SK-N-SH (cell line): ENCODE measurements around the gene MORN5. TPM values are rescaled to one million over a fixed set of nuclear protein-coding genes. Genes with fewer than 3 reads are reported as not detected.

Experiments used
- CTCF ChIA-PET: fragments of 300-600, 350-600 bp; formaldehyde crosslinking; extraction: SDS; loops from one replicate; lab custom pipeline; 2021; lab: Yijun Ruan, JAX
- POLR2A ChIA-PET: fragments of 350-600 bp; sonication (Branson Sonifier 250); formaldehyde crosslinking; extraction: SDS; loops from one replicate; lab custom pipeline; 2020; ENCODE audit warnings: antibody characterized with exemption, inconsistent platforms; lab: Yijun Ruan, JAX
- DNase-seq: peaks from one replicate; pipeline ENCODE4 v3.0.0; 2012
- H2AFZ ChIP-seq: fragments of 200-600 bp; sonication (generic); 2 replicates; pipeline ENCODE4 v1.8.1; 2016; ENCODE audit warnings: antibody characterized with exemption, mild to moderate bottlenecking, low read depth
- H3F3A ChIP-seq: fragments of 200-600 bp; sonication (generic); replicated peaks from 2 replicates; pipeline ENCODE3; 2016; ENCODE audit warnings: antibody characterized with exemption, mild to moderate bottlenecking; ENCODE audit not compliant: insufficient read depth
- H3K27ac ChIP-seq, 2 experiments: fragments of 200-500 bp in 1 of 2; fragments of 200-600 bp in 1 of 2; sonication (Bioruptor generic) in 1 of 2; sonication (generic), shearing (Covaris generic) in 1 of 2; 2 replicates each; pipeline versions ENCODE4 v1.5.1 to v1.6.1; 2014 to 2016; ENCODE audit warnings: low read depth in 2 of 2, inconsistent platforms in 1 of 2, low read length in 1 of 2, mild to moderate bottlenecking in 1 of 2, mixed read lengths in 1 of 2
- H3K27me3 ChIP-seq: fragments of 200-600 bp; sonication (generic), shearing (Covaris generic); 2 replicates; pipeline ENCODE4 v1.6.1; 2016; ENCODE audit warnings: mixed run types; ENCODE audit not compliant: insufficient read depth
- H3K36me3 ChIP-seq, 2 experiments: fragments of 200-500 bp in 1 of 2; fragments of 200-600 bp in 1 of 2; sonication (Bioruptor generic) in 1 of 2; sonication (generic) in 1 of 2; replicated peaks in 1 of 2; 2 replicates each; pipeline versions ENCODE3 to v1.5.1; 2014 to 2016; ENCODE audit warnings: low read length in 1 of 2, mild to moderate bottlenecking in 1 of 2; ENCODE audit not compliant: insufficient read depth in 2 of 2, control insufficient read depth in 1 of 2
- H3K4me1 ChIP-seq, 2 experiments: fragments of 200-500 bp in 1 of 2; fragments of 200-600 bp in 1 of 2; sonication (Bioruptor generic) in 1 of 2; sonication (generic), shearing (Covaris generic) in 1 of 2; 2 replicates each; pipeline versions ENCODE4 v1.5.1 to v1.6.1; 2014 to 2016; ENCODE audit warnings: low read depth in 1 of 2, low read length in 1 of 2, mixed run types in 1 of 2; ENCODE audit not compliant: insufficient read depth in 2 of 2, control insufficient read depth in 1 of 2
- H3K4me2 ChIP-seq: fragments of 200-600 bp; sonication (generic), shearing (Covaris generic); 2 replicates; pipeline ENCODE4 v1.6.1; 2017; ENCODE audit warnings: mixed run types
- H3K4me3 ChIP-seq, 2 experiments: fragments of 200-500 bp in 1 of 2; fragments of 200-600 bp in 1 of 2; sonication (Bioruptor generic) in 1 of 2; sonication (generic), shearing (Covaris generic) in 1 of 2; 2 replicates each; pipeline versions ENCODE4 v1.5.1 to v1.8.1; 2014 to 2016; ENCODE audit warnings: low read depth in 2 of 2, inconsistent platforms in 1 of 2, low read length in 1 of 2, mild to moderate bottlenecking in 1 of 2, mixed read lengths in 1 of 2, moderate library complexity in 1 of 2
- H3K79me2 ChIP-seq: fragments of 200-600 bp; sonication (generic); 2 replicates; pipeline ENCODE4 v1.8.1; 2017; ENCODE audit warnings: mild to moderate bottlenecking; ENCODE audit not compliant: insufficient read depth
- H3K9ac ChIP-seq: fragments of 200-600 bp; sonication (generic); 2 replicates; pipeline ENCODE4 v1.6.1; 2017; ENCODE audit warnings: mixed run types
- H3K9me2 ChIP-seq: fragments of 200-600 bp; sonication (generic); 2 replicates; pipeline ENCODE4 v1.6.1; 2017; ENCODE audit warnings: mixed run types
- H3K9me3 ChIP-seq: fragments of 200-600 bp; sonication (generic); 2 replicates; pipeline ENCODE4 v1.6.1; 2017; ENCODE audit warnings: mixed run types, mild to moderate bottlenecking, moderate library complexity
- H4K20me1 ChIP-seq: fragments of 200-600 bp; sonication (generic); 2 replicates; pipeline ENCODE4 v1.6.1; 2017; ENCODE audit warnings: mild to moderate bottlenecking, mixed run types; ENCODE audit not compliant: insufficient read depth
- CTCF ChIP-seq: fragments of 200-600 bp; sonication (generic); IDR thresholded peaks from 2 replicates; pipeline ENCODE4 v1.6.1; 2017; ENCODE audit warnings: antibody characterized with exemption, mild to moderate bottlenecking, moderate library complexity
- EP300 ChIP-seq, 2 experiments: IDR thresholded peaks; 2 replicates each; pipeline versions ENCODE4 v1.4.0 to v1.6.1; 2012; ENCODE audit warnings: borderline replicate concordance in 1 of 2, low read depth in 1 of 2, low read length in 1 of 2
- FOSL2 ChIP-seq: IDR thresholded peaks from 2 replicates; pipeline ENCODE4 v1.4.0; 2012; ENCODE audit warnings: low read depth, mild to moderate bottlenecking, moderate library complexity, borderline replicate concordance
- FOXJ3 ChIP-seq: sonication (generic); formaldehyde crosslinking; IDR thresholded peaks from 2 replicates; pipeline ENCODE4 v1.5.1; 2020; ENCODE audit warnings: mild to moderate bottlenecking, missing genetic modification reagents
- FOXM1 ChIP-seq: IDR thresholded peaks from 2 replicates; pipeline ENCODE4 v1.4.0; 2012; ENCODE audit warnings: low read depth, mild to moderate bottlenecking
- MAX ChIP-seq: IDR thresholded peaks from 2 replicates; pipeline ENCODE4 v1.4.0; 2012; ENCODE audit warnings: low read depth
- MXI1 ChIP-seq: IDR thresholded peaks from 2 replicates; pipeline ENCODE4 v1.6.1; 2012; ENCODE audit warnings: mild to moderate bottlenecking, low read depth, low read length, improper control_type of control experiment
- RAD21 ChIP-seq: IDR thresholded peaks from 2 replicates; pipeline ENCODE4 v1.6.1; 2012; ENCODE audit warnings: mild to moderate bottlenecking, low read length
- RCOR1 ChIP-seq: fragments of 150-350 bp; IDR thresholded peaks from 2 replicates; pipeline ENCODE4 v1.6.1; 2017; ENCODE audit warnings: antibody characterized with exemption, low read length
- REST ChIP-seq: IDR thresholded peaks from 2 replicates; pipeline ENCODE4 v1.6.1; 2012; ENCODE audit warnings: mild to moderate bottlenecking, low read depth, low read length, moderate library complexity
- RXRA ChIP-seq: IDR thresholded peaks from 2 replicates; pipeline ENCODE4 v1.4.0; 2012; ENCODE audit warnings: low read depth, mild to moderate bottlenecking, borderline replicate concordance
- TAF1 ChIP-seq: IDR thresholded peaks from 2 replicates; pipeline ENCODE4 v1.6.1; 2012; ENCODE audit warnings: low read depth, mild to moderate bottlenecking, low read length, moderate library complexity, borderline replicate concordance
- TEAD4 ChIP-seq: IDR thresholded peaks from 2 replicates; pipeline ENCODE4 v1.4.0; 2012; ENCODE audit warnings: mild to moderate bottlenecking, borderline replicate concordance; ENCODE audit not compliant: insufficient read depth
- YY1 ChIP-seq: IDR thresholded peaks from 2 replicates; pipeline ENCODE4 v1.4.0; 2012; ENCODE audit warnings: low read depth, mild to moderate bottlenecking
- WGBS: methylation state at CpG from one replicate; pipeline ENCODE4 v1.1.6; 2017; ENCODE audit warnings: low lambda C conversion rate; 5-methylcytosine and 5-hydroxymethylcytosine counted together
- polyA plus RNA-seq, 3 experiments: library from polyadenylated mRNA; depleted of rRNA; stranded (reverse); fragments of >200 nt; gene quantifications; 2 replicates each; pipeline ENCODE4 v1.2.3, GENCODE V29; 2012

MORN5 gene
- polyA plus RNA-seq, 1 of the 3 experiments (the other 2 are of a cell fraction): not detected

GRCh38 chr9:122140368-122141193 lies 19.1 kb upstream of the MORN5 start (continued):
- TF ChIP-seq FOXM1 (no peak), FOXJ3 (CRISPR knock-in tag) (no peak)

DNA sequence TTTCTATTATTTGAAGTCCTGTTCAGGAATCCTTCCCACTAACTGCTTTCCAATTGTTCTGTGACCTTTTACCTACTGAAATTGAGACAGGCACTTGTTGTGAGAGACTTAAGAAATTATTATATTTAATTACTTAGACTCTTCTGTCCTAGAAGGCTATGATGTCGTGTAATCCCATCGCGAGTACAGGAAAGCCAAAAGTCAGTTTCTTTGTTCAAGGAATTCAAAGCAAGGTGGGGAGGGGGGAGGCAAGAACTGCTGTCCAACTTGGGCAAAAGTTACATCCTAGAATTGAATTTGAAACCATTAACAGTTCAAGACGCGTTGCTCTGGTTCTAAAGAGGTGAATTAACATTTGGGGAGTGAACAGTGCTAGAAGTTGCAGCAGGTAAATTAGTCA lies 18.0 kb upstream of the MORN5 start:
- no peak for DNase-seq
- no peak overlapping the region for H2AFZ ChIP-seq
- TF ChIP-seq YY1: no peak
- TF ChIP-seq EP300 (IDR thresholded peaks at IDR 0.05; ENCODE audit: borderline replicate concordance in 1 of 2, low read depth in 1 of 2, low read length in 1 of 2): no peak
- over 99% methylated on average over 5 of the region's 5 CpGs for WGBS
- H3K4me1 ChIP-seq: no peaks in the 10 kb centered on the region
- H3K36me3 ChIP-seq: peaks cover 15 to 38% of the 10 kb centered on the region in 2 experiments
- CTCF ChIA-PET: interaction anchor here (1.3 to 1.9 kb wide), 2 partner anchors 17 to 42 kb away, joined by 5 to 7 read pairs; no protein-coding TSS in a partner anchor
- H3F3A ChIP-seq: peaks cover 4% of the 10 kb centered on the region
- no peak overlapping the region for H3K27ac ChIP-seq
- H3K27me3 ChIP-seq: no peaks in the 10 kb centered on the region
- no peaks in the 10 kb centered on the region for H3K9me2 ChIP-seq
- no peaks in the 10 kb centered on the region for H3K79me2 ChIP-seq
- no peak overlapping the region for H3K4me2 ChIP-seq
- no peak overlapping the region for H3K4me3 ChIP-seq
- no peak overlapping the region for H3K9ac ChIP-seq
- H4K20me1 ChIP-seq: no peaks in the 10 kb centered on the region
- no peaks in the 10 kb centered on the region for H3K9me3 ChIP-seq
- POLR2A ChIA-PET: no interaction called here

GRCh38 chr9:122143296-122143695 lies 16.4 kb upstream of the MORN5 start:
- Histone ChIP-seq H3K27ac (no peak overlapping the region), H3K9me2 (no peaks in the 10 kb centered on the region), H3K36me3 (peaks cover 25 to 46% of the 10 kb centered on the region in 2 experiments), H2AFZ (no peak overlapping the region), H3K4me2 (no peak overlapping the region), H4K20me1 (no peaks in the 10 kb centered on the region), H3K4me3 (no peak overlapping the region), H3K27me3 (no peaks in the 10 kb centered on the region), H3K4me1 (no peaks in the 10 kb centered on the region), H3K79me2 (no peaks in the 10 kb centered on the region; the same call in 1 of the 2 replicates), H3K9me3 (no peaks in the 10 kb centered on the region), H3K9ac (no peak overlapping the region), H3F3A (peaks cover 4% of the 10 kb centered on the region)
- ChIA-PET POLR2A (no interaction called here), CTCF (interaction anchor here (1.0 to 3.6 kb wide), 4 partner anchors 15 to 44 kb away, joined by 4 to 20 read pairs (median 8); partner anchors contain the start of genes MORN5 and NDUFA8)
- TF ChIP-seq REST (no peak), RXRA (no peak), YY1 (no peak), MAX (no peak), MXI1 (no peak), FOSL2 (no peak), TAF1 (no peak), RAD21 (no peak), RCOR1 (no peak), TEAD4 (no peak), CTCF (no peak)
- no peak for DNase-seq
- 100% methylated on average over 1 of the region's 1 CpG for WGBS
